Ascending aorta (tissue), 2 donors: ENCODE measurements around the gene C6orf120. TPM values are rescaled to one million over a fixed set of nuclear protein-coding genes. Genes with fewer than 3 reads are reported as not detected.

ENCODE experiments used
- DNase-seq, 2 donors: peaks; one replicate each; pipeline ENCODE4 v3.0.0-alpha.2; 2019; ENCODE audit warnings: low spot score in 2 of 2
- H3K27ac ChIP-seq, 2 donors: fragments of 200-600 bp; sonication (generic); one replicate each; pipeline ENCODE4 v1.5.1; 2016 to 2017; ENCODE audit warnings: mild to moderate bottlenecking in 1 of 2
- H3K27me3 ChIP-seq: fragments of 200-600 bp; sonication (generic); one replicate; pipeline ENCODE4 v1.5.1; 2017
- H3K36me3 ChIP-seq, 2 donors: fragments of 200-600 bp; sonication (generic); one replicate each; pipeline ENCODE4 v1.5.1; 2016
- H3K4me1 ChIP-seq, 2 donors: fragments of 200-600 bp; sonication (generic); one replicate each; pipeline ENCODE4 v1.5.1; 2016 to 2017; ENCODE audit warnings: mild to moderate bottlenecking in 1 of 2
- H3K4me3 ChIP-seq, 2 donors: fragments of 200-600 bp; sonication (generic); one replicate each; pipeline ENCODE4 v1.5.1; 2016 to 2017; ENCODE audit warnings: mild to moderate bottlenecking in 1 of 2
- H3K9me3 ChIP-seq, 2 donors: fragments of 200-600 bp; sonication (generic); one replicate each; pipeline ENCODE4 v1.5.1; 2016
- intact Hi-C: fragments of 100-400 bp; cut with DNase I; formaldehyde crosslinking; loops from one replicate; pipeline ENCODE4 v1.15.1; 2023
- total RNA-seq: library from RNA; depleted of rRNA; stranded (reverse); fragments of >200 nt; gene quantifications from one replicate; pipeline ENCODE4 v1.1.0, GENCODE V29; 2016
- TF ChIP-seq, protein P1 (sequence below), 3 experiments: fragments of 200-600 bp in 2 of 3; fragments of 450-650 bp in 1 of 3; sonication (generic) in 2 of 3; IDR thresholded peaks; one replicate each; pipeline ENCODE4 v1.5.1; 2016 to 2019; ENCODE audit warnings: antibody characterized with exemption in 3 of 3, mild to moderate bottlenecking in 1 of 3, moderate library complexity in 1 of 3

C6orf120 gene
- total RNA-seq, 1 donor from 2014 or later: 36.2 TPM

DNA sequence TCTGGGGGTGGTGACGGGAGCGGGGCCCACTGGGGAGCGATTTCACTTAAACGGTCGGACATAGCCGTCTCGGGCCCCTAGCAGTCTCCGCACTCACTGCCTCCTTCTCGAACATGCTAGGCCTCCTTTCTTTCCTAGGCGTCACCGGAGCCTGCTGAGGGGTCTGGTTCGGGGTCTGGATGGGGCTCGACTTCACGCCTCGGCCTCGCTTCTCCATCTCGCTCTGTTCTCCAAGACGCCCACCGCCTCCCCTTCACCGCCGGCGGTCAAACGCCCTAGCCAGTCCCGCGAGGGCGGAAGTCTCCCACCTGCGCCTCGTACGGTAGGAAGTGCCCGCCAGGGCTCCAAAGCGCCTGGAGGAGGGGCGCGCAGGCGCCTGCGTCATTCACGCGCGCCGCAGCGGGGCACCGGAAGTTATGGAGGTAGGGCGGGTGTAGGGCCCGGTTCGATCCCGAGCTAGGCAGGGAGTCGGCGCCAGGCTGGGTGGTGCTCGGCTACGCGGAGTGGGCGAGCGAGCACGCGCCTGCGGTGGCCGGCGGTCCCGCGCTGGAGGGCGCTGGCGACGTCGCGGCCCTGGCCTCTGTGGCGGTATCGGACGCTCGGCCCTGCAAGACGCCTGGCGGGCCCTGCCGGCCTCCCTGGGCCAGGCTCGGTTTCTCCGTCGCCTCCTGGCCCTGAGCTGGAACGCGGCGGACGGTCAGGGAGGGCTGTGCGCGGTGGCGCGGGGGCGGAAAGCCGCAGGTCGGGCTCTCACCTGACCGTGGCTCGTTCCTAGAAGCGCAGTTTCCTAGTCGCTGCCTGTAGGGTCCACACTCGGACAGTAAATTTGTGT lies 49.5 kb downstream of the C6orf120 start, which contains the start of the genes DYNLT2 and ERMARD:
DYNLT2 (minus strand) TSS at position 331 of the 832 bp plus-strand sequence; CDS start at position 217, 114 bp downstream.
ERMARD (plus strand) TSS at position 381 of the 832 bp plus-strand sequence; CDS start at position 417, 36 bp downstream.
- intact Hi-C loops: loop anchor here (1.0 kb wide), 3 partner anchors 27 to 803 kb away; partner anchors contain the start of genes C6orf120, PHF10, TBP and WDR27
- Histone ChIP-seq H3K9me3 (no peaks in the 10 kb centered on the region), H3K27ac (peak within 1 kb of the TSS; percentile 97 to 98), H3K4me1 (peaks cover 2 to 13% of the 10 kb centered on the region in 2 donors), H3K27me3 (no peaks in the 10 kb centered on the region), H3K36me3 (no peaks in the 10 kb centered on the region), H3K4me3 (peak within 1 kb of the TSS; percentile 91)
- DNase-seq: peak; percentile 78 to 96
- TF ChIP-seq, protein P1, sequence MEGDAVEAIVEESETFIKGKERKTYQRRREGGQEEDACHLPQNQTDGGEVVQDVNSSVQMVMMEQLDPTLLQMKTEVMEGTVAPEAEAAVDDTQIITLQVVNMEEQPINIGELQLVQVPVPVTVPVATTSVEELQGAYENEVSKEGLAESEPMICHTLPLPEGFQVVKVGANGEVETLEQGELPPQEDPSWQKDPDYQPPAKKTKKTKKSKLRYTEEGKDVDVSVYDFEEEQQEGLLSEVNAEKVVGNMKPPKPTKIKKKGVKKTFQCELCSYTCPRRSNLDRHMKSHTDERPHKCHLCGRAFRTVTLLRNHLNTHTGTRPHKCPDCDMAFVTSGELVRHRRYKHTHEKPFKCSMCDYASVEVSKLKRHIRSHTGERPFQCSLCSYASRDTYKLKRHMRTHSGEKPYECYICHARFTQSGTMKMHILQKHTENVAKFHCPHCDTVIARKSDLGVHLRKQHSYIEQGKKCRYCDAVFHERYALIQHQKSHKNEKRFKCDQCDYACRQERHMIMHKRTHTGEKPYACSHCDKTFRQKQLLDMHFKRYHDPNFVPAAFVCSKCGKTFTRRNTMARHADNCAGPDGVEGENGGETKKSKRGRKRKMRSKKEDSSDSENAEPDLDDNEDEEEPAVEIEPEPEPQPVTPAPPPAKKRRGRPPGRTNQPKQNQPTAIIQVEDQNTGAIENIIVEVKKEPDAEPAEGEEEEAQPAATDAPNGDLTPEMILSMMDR (IDR thresholded peaks at IDR 0.05): peak; percentile 3 to 27 (median 3)

DNA sequence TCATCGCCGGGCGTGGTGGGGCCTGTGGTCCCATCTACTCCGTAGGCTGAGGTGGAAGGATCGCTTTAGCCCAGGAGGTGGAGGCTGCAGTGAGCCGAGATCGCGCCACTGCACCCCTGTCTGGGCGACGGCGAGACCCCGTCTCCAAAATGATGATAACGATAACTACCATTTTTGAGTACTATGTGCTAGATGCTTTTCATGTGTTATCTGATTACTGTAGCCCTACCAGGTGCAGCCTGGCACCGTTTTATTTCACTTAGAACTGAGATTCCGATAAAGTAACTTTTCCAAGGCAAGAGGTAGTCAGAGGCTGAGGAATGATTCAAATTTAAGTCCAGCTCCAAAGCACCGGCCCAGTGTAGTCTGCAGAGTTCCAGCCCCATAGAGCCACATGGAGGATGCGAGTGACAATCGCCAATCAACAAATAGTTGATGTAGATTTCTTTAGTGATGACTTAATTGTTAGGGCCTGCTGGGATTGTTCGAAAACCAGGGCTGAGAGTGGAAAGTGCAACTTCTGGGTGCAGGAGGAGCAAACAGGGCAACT lies 50.2 kb downstream of the C6orf120 start:
- no peak for DNase-seq

More for the DNA sequence above, 50.2 kb downstream of the C6orf120 start:
- Histone ChIP-seq H3K36me3 (no peaks in the 10 kb centered on the region), H3K27me3 (no peaks in the 10 kb centered on the region), H3K9me3 (no peaks in the 10 kb centered on the region), H3K4me1 (peaks cover 2 to 13% of the 10 kb centered on the region in 2 donors), H3K27ac (peak overlapping the region; percentile 97 to 98), H3K4me3 (peak overlapping the region; percentile 91)
- intact Hi-C loops: no loop called here
- TF ChIP-seq, protein P1 (IDR thresholded peaks at IDR 0.05): peak in 1 of 3 experiments; percentile 0

Other genes with a start within 250 kb of the C6orf120 start
- 92.7 TPM for gene WDR27, start 97 bp upstream of the C6orf120 start, total RNA-seq
- 16.6 TPM for gene PHF10, start 22.4 kb downstream of the C6orf120 start, total RNA-seq
- gene DYNLT2, start 49.4 kb downstream of the C6orf120 start, total RNA-seq: 0.21 TPM
- 4.0 TPM for gene ERMARD, start 49.5 kb downstream of the C6orf120 start, total RNA-seq